GM23338 (cell line): ENCODE data around the gene CIRBP. TPM values are rescaled to one million over a fixed set of nuclear protein-coding genes. Genes with fewer than 3 reads are reported as not detected.

Experiments used
- ATAC-seq: fragments of 200-7000 bp; cut with Tn5 transposase; 3 replicates; pipeline ENCODE4 v1.9.1; 2020
- DNase-seq: peaks from one replicate; pipeline ENCODE4 v3.0.0-alpha.2; 2015; ENCODE audit warnings: low spot score
- H2AFZ ChIP-seq: fragments of 200-600 bp; sonication (generic); 2 replicates; pipeline ENCODE4 v1.8.0; 2016; ENCODE audit warnings: antibody characterized with exemption, mild to moderate bottlenecking, moderate library complexity
- H3F3A ChIP-seq: fragments of 200-600 bp; sonication (generic); replicated peaks from 2 replicates; pipeline ENCODE4 v1.8.0; 2017; ENCODE audit warnings: antibody characterized with exemption, mixed run types, low read depth
- H3K27ac ChIP-seq: fragments of 200-600 bp; sonication (generic); 2 replicates; pipeline ENCODE4 v1.6.1; 2016; ENCODE audit warnings: low read depth
- H3K27me3 ChIP-seq: fragments of 200-600 bp; sonication (generic); 2 replicates; pipeline ENCODE4 v1.8.0; 2016; ENCODE audit warnings: mild to moderate bottlenecking, mixed run types, moderate library complexity; ENCODE audit not compliant: insufficient read depth
- H3K36me3 ChIP-seq: fragments of 200-600 bp; sonication (generic); 2 replicates; pipeline ENCODE4 v1.8.0; 2016; ENCODE audit warnings: mild to moderate bottlenecking; ENCODE audit not compliant: insufficient read depth
- H3K4me1 ChIP-seq: fragments of 200-600 bp; sonication (generic); 2 replicates; pipeline ENCODE4 v1.8.0; 2016; ENCODE audit warnings: mild to moderate bottlenecking, moderate library complexity; ENCODE audit not compliant: insufficient read depth
- H3K4me2 ChIP-seq: fragments of 200-600 bp; sonication (generic); 2 replicates; pipeline ENCODE4 v1.7.1; 2017; ENCODE audit warnings: mixed run types
- H3K4me3 ChIP-seq: fragments of 200-600 bp; sonication (generic); 2 replicates; pipeline ENCODE4 v1.6.1; 2016; ENCODE audit warnings: mixed run types
- H3K79me2 ChIP-seq: fragments of 200-600 bp; sonication (generic); replicated peaks from 2 replicates; pipeline ENCODE4 v1.8.0; 2017; ENCODE audit warnings: mild to moderate bottlenecking; ENCODE audit not compliant: insufficient read depth
- H3K9me2 ChIP-seq: fragments of 200-600 bp; sonication (generic); 2 replicates; pipeline ENCODE4 v1.8.0; 2017; ENCODE audit not compliant: insufficient read depth
- H4K20me1 ChIP-seq: fragments of 200-600 bp; sonication (generic); replicated peaks from 2 replicates; pipeline ENCODE4 v1.8.0; 2017; ENCODE audit warnings: mild to moderate bottlenecking; ENCODE audit not compliant: insufficient read depth
- H3K27ac Mint-ChIP-seq: 2 replicates; pipeline ENCODE4 v1.8.0; 2020; ENCODE audit warnings: inconsistent platforms, mild to moderate bottlenecking, moderate library complexity, mixed read lengths
- H3K27me3 Mint-ChIP-seq: 3 replicates; pipeline ENCODE4 v1.8.0; 2022; ENCODE audit warnings: low read depth, mild to moderate bottlenecking, moderate library complexity, mixed read lengths, inconsistent platforms; ENCODE audit not compliant: insufficient read depth, poor library complexity
- H3K36me3 Mint-ChIP-seq: 3 replicates; pipeline ENCODE4 v1.8.0; 2021; ENCODE audit warnings: low read depth, mild to moderate bottlenecking, inconsistent platforms, moderate library complexity, mixed read lengths
- H3K4me1 Mint-ChIP-seq: 3 replicates; pipeline ENCODE4 v1.8.0; 2020; ENCODE audit warnings: mild to moderate bottlenecking, inconsistent platforms, mixed read lengths
- H3K4me3 Mint-ChIP-seq: 3 replicates; pipeline ENCODE4 v1.8.0; 2021; ENCODE audit warnings: moderate library complexity, mild to moderate bottlenecking, inconsistent platforms, mixed read lengths
- H3K9me3 Mint-ChIP-seq: 3 replicates; pipeline ENCODE4 v1.8.0; 2020; ENCODE audit warnings: moderate library complexity, mild to moderate bottlenecking, inconsistent platforms, mixed read lengths
- CREB1 ChIP-seq: fragments of 250-450 bp; sonication (Bioruptor Pico); IDR thresholded peaks from 2 replicates; pipeline ENCODE4 v1.5.0; 2020; ENCODE audit warnings: low read depth, mild to moderate bottlenecking, moderate library complexity
- EZH2 ChIP-seq: fragments of 200-600 bp; sonication (generic); IDR thresholded peaks from one replicate; pipeline ENCODE4 v1.8.0; 2017; ENCODE audit warnings: antibody characterized with exemption, mild to moderate bottlenecking, low read depth; ENCODE audit not compliant: unreplicated experiment
- EZH2phosphoT487 ChIP-seq: fragments of 200-600 bp; sonication (generic); IDR thresholded peaks from one replicate; pipeline ENCODE4 v1.8.1; 2018; ENCODE audit warnings: antibody characterized with exemption; ENCODE audit not compliant: unreplicated experiment
- JUNB ChIP-seq: IDR thresholded peaks from one replicate; pipeline ENCODE4 v1.6.1; 2016; ENCODE audit warnings: antibody characterized with exemption; ENCODE audit not compliant: unreplicated experiment
- NANOG ChIP-seq: IDR thresholded peaks from 2 replicates; pipeline ENCODE4 v1.6.1; 2016; ENCODE audit warnings: antibody characterized with exemption, borderline replicate concordance
- POLR2AphosphoS5 ChIP-seq: IDR thresholded peaks from 2 replicates; pipeline ENCODE4 v1.6.1; 2016; ENCODE audit warnings: antibody characterized with exemption, low read depth
- STAT1 ChIP-seq: IDR thresholded peaks from one replicate; pipeline ENCODE4 v1.6.1; 2016; ENCODE audit warnings: antibody characterized with exemption; ENCODE audit not compliant: unreplicated experiment
- ZNF331 ChIP-seq: fragments of 250-450 bp; sonication (Bioruptor Pico); IDR thresholded peaks from 2 replicates; pipeline ENCODE4 v1.5.0; 2020; ENCODE audit warnings: low read depth, mild to moderate bottlenecking, moderate library complexity
- polyA plus RNA-seq: library from polyadenylated mRNA; unstranded; fragments of >200 nt; fragmentation: Nextera tagmentation; extraction: Ambion mirVana; gene quantifications from 2 replicates; pipeline ENCODE4 v1.2.1, GENCODE V29; 2016
- total RNA-seq: library from RNA; depleted of rRNA; stranded (reverse); fragments of >200 nt; shearing (Covaris generic); gene quantifications from 2 replicates; pipeline ENCODE4 v1.2.3, GENCODE V29; 2014
- TF ChIP-seq, protein P1 (sequence below): IDR thresholded peaks from one replicate; pipeline ENCODE4 v1.6.1; 2018; ENCODE audit warnings: antibody characterized with exemption; ENCODE audit not compliant: unreplicated experiment
- TF ChIP-seq, protein P2 (sequence below), 2 experiments: fragments of 200-600 bp in 1 of 2; sonication (generic) in 1 of 2; conservative IDR thresholded peaks; 2 replicates each; pipeline versions ENCODE4 v1.5.1 to v1.6.1; 2016 to 2017; ENCODE audit warnings: antibody characterized with exemption in 2 of 2, low read depth in 2 of 2, mild to moderate bottlenecking in 2 of 2, moderate library complexity in 1 of 2
- TF ChIP-seq, protein P3 (sequence below): IDR thresholded peaks from 2 replicates; pipeline ENCODE4 v1.6.1; 2016; ENCODE audit warnings: antibody characterized with exemption
- TF ChIP-seq, protein P4 (sequence below): fragments of 250-450 bp; sonication (Bioruptor Pico); IDR thresholded peaks from 2 replicates; pipeline ENCODE4 v1.5.0; 2020; ENCODE audit warnings: mild to moderate bottlenecking, moderate library complexity

CIRBP gene
- total and polyA plus RNA-seq, 2 experiments from 2014 or later = 153 to 202 TPM

DNA sequence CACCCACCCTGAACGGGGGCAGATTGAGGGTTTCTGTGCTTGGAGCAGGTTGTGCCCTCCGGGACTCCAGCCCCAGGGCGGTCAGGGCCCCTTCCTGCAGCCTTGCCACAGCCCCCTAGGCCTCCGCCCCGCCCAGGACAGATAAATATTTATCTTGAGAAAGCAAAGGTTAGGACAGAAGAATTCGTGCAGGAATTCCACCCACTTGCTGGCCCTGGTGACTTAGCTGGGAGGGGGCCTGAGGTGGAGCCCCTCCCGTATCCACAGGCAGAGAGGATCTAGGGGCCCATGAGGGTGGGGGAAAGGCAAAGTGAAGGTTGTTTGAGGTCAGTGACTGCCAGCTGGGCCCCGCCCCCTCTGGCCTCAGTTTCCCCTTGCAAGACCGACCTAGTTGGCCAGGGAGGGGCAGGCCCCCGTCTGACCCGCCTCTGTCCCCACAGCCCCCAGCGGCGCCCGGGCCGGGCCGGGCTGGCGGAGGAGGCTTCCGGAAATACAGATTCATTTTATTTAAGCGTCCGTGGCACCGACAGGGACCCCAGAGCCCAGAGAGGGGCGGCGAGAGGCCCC is 15.5 kb upstream of the CIRBP start:
- Histone ChIP-seq H3K27me3 (no peaks in the 10 kb centered on the region), H3K9me2 (no peaks in the 10 kb centered on the region), H3K27ac (peak overlapping the region; percentile 55), H3K4me2 (no peak overlapping the region), H2AFZ (no peak overlapping the region), H4K20me1 (peaks cover 35% of the 10 kb centered on the region), H3K4me3 (no peak overlapping the region), H3K4me1 (peaks cover 14% of the 10 kb centered on the region; the same call in 1 of the 2 replicates), H3K36me3 (peaks cover 19% of the 10 kb centered on the region), H3K79me2 (peaks cover 50% of the 10 kb centered on the region), H3F3A (peaks cover 45% of the 10 kb centered on the region)
- DNase-seq (no peak), ATAC-seq (no peak)
- Mint-ChIP-seq H3K36me3 (peaks cover 70% of the 10 kb centered on the region), H3K9me3 (no peaks in the 10 kb centered on the region; the same call in 1 of the 3 replicates), H3K4me3 (no peak overlapping the region), H3K27ac (no peak overlapping the region), H3K4me1 (peaks cover 30% of the 10 kb centered on the region), H3K27me3 (peaks cover 26% of the 10 kb centered on the region)
- TF ChIP-seq, protein P1, sequence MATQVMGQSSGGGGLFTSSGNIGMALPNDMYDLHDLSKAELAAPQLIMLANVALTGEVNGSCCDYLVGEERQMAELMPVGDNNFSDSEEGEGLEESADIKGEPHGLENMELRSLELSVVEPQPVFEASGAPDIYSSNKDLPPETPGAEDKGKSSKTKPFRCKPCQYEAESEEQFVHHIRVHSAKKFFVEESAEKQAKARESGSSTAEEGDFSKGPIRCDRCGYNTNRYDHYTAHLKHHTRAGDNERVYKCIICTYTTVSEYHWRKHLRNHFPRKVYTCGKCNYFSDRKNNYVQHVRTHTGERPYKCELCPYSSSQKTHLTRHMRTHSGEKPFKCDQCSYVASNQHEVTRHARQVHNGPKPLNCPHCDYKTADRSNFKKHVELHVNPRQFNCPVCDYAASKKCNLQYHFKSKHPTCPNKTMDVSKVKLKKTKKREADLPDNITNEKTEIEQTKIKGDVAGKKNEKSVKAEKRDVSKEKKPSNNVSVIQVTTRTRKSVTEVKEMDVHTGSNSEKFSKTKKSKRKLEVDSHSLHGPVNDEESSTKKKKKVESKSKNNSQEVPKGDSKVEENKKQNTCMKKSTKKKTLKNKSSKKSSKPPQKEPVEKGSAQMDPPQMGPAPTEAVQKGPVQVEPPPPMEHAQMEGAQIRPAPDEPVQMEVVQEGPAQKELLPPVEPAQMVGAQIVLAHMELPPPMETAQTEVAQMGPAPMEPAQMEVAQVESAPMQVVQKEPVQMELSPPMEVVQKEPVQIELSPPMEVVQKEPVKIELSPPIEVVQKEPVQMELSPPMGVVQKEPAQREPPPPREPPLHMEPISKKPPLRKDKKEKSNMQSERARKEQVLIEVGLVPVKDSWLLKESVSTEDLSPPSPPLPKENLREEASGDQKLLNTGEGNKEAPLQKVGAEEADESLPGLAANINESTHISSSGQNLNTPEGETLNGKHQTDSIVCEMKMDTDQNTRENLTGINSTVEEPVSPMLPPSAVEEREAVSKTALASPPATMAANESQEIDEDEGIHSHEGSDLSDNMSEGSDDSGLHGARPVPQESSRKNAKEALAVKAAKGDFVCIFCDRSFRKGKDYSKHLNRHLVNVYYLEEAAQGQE = no peak
- TF ChIP-seq STAT1 (no peak), EZH2 (no peak), ZNF331 (CRISPR knock-in tag) (no peak), NANOG (no peak), POLR2AphosphoS5 (no peak), JUNB (no peak), CREB1 (no peak), EZH2phosphoT487 (no peak)
- TF ChIP-seq, protein P2, sequence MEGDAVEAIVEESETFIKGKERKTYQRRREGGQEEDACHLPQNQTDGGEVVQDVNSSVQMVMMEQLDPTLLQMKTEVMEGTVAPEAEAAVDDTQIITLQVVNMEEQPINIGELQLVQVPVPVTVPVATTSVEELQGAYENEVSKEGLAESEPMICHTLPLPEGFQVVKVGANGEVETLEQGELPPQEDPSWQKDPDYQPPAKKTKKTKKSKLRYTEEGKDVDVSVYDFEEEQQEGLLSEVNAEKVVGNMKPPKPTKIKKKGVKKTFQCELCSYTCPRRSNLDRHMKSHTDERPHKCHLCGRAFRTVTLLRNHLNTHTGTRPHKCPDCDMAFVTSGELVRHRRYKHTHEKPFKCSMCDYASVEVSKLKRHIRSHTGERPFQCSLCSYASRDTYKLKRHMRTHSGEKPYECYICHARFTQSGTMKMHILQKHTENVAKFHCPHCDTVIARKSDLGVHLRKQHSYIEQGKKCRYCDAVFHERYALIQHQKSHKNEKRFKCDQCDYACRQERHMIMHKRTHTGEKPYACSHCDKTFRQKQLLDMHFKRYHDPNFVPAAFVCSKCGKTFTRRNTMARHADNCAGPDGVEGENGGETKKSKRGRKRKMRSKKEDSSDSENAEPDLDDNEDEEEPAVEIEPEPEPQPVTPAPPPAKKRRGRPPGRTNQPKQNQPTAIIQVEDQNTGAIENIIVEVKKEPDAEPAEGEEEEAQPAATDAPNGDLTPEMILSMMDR (conservative IDR thresholded peaks at IDR 0.05; ENCODE audit: low read depth in 2 of 2) = no peak
- TF ChIP-seq, protein P3, sequence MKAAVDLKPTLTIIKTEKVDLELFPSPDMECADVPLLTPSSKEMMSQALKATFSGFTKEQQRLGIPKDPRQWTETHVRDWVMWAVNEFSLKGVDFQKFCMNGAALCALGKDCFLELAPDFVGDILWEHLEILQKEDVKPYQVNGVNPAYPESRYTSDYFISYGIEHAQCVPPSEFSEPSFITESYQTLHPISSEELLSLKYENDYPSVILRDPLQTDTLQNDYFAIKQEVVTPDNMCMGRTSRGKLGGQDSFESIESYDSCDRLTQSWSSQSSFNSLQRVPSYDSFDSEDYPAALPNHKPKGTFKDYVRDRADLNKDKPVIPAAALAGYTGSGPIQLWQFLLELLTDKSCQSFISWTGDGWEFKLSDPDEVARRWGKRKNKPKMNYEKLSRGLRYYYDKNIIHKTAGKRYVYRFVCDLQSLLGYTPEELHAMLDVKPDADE = no peak
- TF ChIP-seq, protein P4, sequence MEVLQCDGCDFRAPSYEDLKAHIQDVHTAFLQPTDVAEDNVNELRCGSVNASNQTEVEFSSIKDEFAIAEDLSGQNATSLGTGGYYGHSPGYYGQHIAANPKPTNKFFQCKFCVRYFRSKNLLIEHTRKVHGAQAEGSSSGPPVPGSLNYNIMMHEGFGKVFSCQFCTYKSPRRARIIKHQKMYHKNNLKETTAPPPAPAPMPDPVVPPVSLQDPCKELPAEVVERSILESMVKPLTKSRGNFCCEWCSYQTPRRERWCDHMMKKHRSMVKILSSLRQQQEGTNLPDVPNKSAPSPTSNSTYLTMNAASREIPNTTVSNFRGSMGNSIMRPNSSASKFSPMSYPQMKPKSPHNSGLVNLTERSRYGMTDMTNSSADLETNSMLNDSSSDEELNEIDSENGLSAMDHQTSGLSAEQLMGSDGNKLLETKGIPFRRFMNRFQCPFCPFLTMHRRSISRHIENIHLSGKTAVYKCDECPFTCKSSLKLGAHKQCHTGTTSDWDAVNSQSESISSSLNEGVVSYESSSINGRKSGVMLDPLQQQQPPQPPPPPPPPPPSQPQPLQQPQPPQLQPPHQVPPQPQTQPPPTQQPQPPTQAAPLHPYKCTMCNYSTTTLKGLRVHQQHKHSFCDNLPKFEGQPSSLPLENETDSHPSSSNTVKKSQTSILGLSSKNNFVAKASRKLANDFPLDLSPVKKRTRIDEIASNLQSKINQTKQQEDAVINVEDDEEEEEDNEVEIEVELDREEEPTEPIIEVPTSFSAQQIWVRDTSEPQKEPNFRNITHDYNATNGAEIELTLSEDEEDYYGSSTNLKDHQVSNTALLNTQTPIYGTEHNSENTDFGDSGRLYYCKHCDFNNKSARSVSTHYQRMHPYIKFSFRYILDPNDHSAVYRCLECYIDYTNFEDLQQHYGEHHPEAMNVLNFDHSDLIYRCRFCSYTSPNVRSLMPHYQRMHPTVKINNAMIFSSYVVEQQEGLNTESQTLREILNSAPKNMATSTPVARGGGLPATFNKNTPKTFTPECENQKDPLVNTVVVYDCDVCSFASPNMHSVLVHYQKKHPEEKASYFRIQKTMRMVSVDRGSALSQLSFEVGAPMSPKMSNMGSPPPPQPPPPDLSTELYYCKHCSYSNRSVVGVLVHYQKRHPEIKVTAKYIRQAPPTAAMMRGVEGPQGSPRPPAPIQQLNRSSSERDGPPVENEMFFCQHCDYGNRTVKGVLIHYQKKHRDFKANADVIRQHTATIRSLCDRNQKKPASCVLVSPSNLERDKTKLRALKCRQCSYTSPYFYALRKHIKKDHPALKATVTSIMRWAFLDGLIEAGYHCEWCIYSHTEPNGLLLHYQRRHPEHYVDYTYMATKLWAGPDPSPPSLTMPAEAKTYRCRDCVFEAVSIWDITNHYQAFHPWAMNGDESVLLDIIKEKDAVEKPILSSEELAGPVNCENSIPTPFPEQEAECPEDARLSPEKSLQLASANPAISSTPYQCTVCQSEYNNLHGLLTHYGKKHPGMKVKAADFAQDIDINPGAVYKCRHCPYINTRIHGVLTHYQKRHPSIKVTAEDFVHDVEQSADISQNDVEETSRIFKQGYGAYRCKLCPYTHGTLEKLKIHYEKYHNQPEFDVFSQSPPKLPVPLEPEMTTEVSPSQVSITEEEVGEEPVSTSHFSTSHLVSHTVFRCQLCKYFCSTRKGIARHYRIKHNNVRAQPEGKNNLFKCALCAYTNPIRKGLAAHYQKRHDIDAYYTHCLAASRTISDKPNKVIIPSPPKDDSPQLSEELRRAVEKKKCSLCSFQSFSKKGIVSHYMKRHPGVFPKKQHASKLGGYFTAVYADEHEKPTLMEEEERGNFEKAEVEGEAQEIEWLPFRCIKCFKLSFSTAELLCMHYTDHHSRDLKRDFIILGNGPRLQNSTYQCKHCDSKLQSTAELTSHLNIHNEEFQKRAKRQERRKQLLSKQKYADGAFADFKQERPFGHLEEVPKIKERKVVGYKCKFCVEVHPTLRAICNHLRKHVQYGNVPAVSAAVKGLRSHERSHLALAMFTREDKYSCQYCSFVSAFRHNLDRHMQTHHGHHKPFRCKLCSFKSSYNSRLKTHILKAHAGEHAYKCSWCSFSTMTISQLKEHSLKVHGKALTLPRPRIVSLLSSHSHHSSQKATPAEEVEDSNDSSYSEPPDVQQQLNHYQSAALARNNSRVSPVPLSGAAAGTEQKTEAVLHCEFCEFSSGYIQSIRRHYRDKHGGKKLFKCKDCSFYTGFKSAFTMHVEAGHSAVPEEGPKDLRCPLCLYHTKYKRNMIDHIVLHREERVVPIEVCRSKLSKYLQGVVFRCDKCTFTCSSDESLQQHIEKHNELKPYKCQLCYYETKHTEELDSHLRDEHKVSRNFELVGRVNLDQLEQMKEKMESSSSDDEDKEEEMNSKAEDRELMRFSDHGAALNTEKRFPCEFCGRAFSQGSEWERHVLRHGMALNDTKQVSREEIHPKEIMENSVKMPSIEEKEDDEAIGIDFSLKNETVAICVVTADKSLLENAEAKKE = no peak
